Left ventricle myocardium superior (tissue), 1 donor: Measurements from ENCODE around the gene LTB4R2. TPM values are rescaled to one million over a fixed set of nuclear protein-coding genes. Genes with fewer than 3 reads are reported as not detected.

Source experiments
- ATAC-seq: fragments of 200-7000 bp; cut with Tn5 transposase; one replicate; pipeline ENCODE4 v1.9.1; 2020; ENCODE audit warnings: mild to moderate bottlenecking, moderate library complexity
- DNase-seq: peaks from one replicate; pipeline ENCODE4 v3.0.0-alpha.2; 2020
- intact Hi-C: fragments of 100-400 bp; cut with micrococcal nuclease; formaldehyde crosslinking; loops from one replicate; pipeline ENCODE4 v1.11.0; 2022
- total RNA-seq: library from RNA; stranded (reverse); fragmentation: NEBNext Ultra II Directional; extraction: Animal tissue kit (Norgen Biotek cat#: 25700); gene quantifications from one replicate; pipeline ENCODE4 v1.2.1, GENCODE V29; 2021
- donor health status: DM: no; HTN: yes; CAD: no; lungs with severe emphysema.

LTB4R2 gene
- total RNA-seq, 1 donor from 2014 or later: 1.5 TPM

DNA sequence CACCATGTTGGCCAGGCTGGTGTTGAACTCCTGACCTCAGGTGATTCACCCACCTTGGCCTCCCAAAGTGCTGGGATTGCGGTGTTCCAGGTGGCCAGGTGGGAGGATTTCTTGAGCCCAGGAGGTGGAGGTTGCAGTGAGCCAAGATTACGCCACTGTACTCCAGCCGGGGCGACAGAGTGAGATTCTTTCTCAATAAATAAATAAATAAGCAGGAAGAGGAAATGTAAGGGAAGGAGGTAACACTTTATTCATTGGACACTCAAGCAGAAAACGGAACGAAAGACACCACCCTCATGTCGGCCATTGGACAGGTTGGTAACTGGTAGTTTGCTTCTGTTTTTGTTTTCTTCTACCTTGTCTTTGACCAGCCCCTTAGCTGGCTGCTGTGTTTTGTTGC lies 45.1 kb downstream of the LTB4R2 start:
- ATAC-seq (no peak), DNase-seq (no peak)
- intact Hi-C loops: no loop called here

DNA sequence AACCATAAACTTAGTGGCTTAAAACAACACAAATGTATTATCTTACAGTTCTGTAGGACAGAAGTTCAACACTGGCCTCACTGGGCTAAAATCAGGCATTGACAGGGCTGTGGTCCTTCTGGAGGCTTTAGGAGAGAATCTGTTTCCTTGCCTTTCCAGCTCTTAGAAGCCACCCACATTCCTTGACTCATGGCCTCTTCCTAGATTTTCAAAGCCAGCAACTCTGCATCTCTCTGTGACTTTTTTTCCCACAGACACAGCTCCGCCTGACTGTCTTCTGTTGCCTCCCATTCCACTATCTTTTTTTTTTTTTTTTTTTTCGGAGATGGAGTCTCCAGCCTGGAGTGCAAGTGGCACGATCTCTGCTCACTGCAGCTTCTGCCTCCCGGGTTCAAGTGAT lies 46.3 kb downstream of the LTB4R2 start:
- ATAC-seq (no peak), DNase-seq (no peak)
- intact Hi-C loops: no loop called here

DNA sequence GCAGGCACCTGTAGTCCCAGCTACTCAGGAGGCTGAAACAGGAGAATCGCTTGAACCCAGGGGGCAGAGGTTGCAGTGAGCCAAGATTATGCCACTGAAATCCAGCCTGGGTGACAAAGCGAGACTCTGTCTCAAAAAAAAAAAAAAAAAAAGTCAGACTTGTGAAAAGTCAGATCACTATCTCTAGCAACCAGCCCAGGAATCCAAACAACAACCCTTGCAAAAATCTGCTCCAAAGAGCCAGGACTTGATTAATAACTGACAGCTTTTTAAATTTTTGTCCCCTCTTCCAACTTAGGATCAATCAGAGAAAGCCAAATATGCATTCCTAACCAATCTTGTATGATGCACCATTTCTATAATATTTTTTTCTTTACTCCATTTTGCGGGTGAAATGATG lies 50.3 kb downstream of the LTB4R2 start:
- ATAC-seq: no peak
- intact Hi-C loops: no loop called here

DNA sequence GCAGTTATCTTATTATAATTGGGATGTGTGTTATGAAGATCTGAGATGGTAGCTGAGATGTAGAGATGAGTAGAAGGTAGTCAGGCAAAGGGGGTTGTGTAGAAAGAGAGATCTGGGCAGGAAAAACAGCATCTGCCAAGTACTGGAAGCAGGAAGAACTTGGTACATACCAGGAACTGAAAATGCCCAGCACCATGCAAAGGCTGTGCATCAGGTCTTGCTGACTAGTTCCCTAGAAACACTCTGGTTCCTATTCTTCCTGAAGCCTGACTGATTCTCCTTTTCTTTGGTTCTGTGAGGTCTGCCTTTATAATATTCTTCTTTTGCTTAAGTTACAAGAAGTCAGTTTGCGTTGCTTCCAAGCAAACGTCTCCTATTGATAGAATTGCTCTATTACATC lies 51.4 kb downstream of the LTB4R2 start:
- ATAC-seq (no peak), DNase-seq (no peak)
- intact Hi-C loops: no loop called here

More for the DNA sequence above, 50.3 kb downstream of the LTB4R2 start:
- no peak for DNase-seq

Other genes starting within 250 kb of the LTB4R2 start
- gene CPNE6, start 238.6 kb upstream of the LTB4R2 start, total RNA-seq: not detected
- 3.0 TPM for gene PCK2, start 215.8 kb upstream of the LTB4R2 start, total RNA-seq
- gene DCAF11, start 195.4 kb upstream of the LTB4R2 start, total RNA-seq: 85.8 TPM
- 0.77 TPM for gene NRL, start 195.2 kb upstream of the LTB4R2 start, total RNA-seq
- 140 TPM for gene FITM1, start 179.5 kb upstream of the LTB4R2 start, total RNA-seq
- 137 TPM for gene PSME1, start 173.9 kb upstream of the LTB4R2 start, total RNA-seq
- 16.4 TPM for gene EMC9, start 168.5 kb upstream of the LTB4R2 start, total RNA-seq
- 92.6 TPM for gene PSME2, start 163.5 kb upstream of the LTB4R2 start, total RNA-seq
- 42.8 TPM for gene RNF31, start 162.6 kb upstream of the LTB4R2 start, total RNA-seq
- 27.6 TPM for gene IRF9, start 148.9 kb upstream of the LTB4R2 start, total RNA-seq
- 3.2 TPM for gene REC8, start 138.1 kb upstream of the LTB4R2 start, total RNA-seq
- gene IPO4, start 121.3 kb upstream of the LTB4R2 start, total RNA-seq: 14.9 TPM
- 19.2 TPM for gene TM9SF1, start 114.7 kb upstream of the LTB4R2 start, total RNA-seq
- gene TSSK4, start 104.4 kb upstream of the LTB4R2 start, total RNA-seq: 0.25 TPM
- 30.1 TPM for gene CHMP4A, start 96.7 kb upstream of the LTB4R2 start, total RNA-seq
- 15.4 TPM for gene MDP1, start 94.1 kb upstream of the LTB4R2 start, total RNA-seq
- 225 TPM for gene NEDD8, start 77.8 kb upstream of the LTB4R2 start, total RNA-seq
- gene GMPR2, start 77.2 kb upstream of the LTB4R2 start, total RNA-seq: 29.0 TPM
- gene TINF2, start 67.5 kb upstream of the LTB4R2 start, total RNA-seq: 34.5 TPM
- gene TGM1, start 47.0 kb upstream of the LTB4R2 start, total RNA-seq: 2.7 TPM
- 19.4 TPM for gene RABGGTA, start 38.5 kb upstream of the LTB4R2 start, total RNA-seq
- gene DHRS1, start 10.4 kb upstream of the LTB4R2 start, total RNA-seq: 5.9 TPM
- gene NOP9, start 10.3 kb upstream of the LTB4R2 start, total RNA-seq: 25.5 TPM
- 3.9 TPM for gene CIDEB, start 2.2 kb upstream of the LTB4R2 start, total RNA-seq
- gene LTB4R, start 1.4 kb downstream of the LTB4R2 start, total RNA-seq: 1.6 TPM
- 26.5 TPM for gene ADCY4, start 24.9 kb downstream of the LTB4R2 start, total RNA-seq
- gene RIPK3, start 29.9 kb downstream of the LTB4R2 start, total RNA-seq: 3.5 TPM
- 21.7 TPM for gene NFATC4, start 58.0 kb downstream of the LTB4R2 start, total RNA-seq
- gene NYNRIN, start 88.9 kb downstream of the LTB4R2 start, total RNA-seq: 7.3 TPM
- gene CBLN3, start 119.5 kb downstream of the LTB4R2 start, total RNA-seq: 2.3 TPM
- gene KHNYN, start 119.8 kb downstream of the LTB4R2 start, total RNA-seq: 25.1 TPM
- 86.8 TPM for gene SDR39U1, start 132.6 kb downstream of the LTB4R2 start, total RNA-seq
- gene CMA1, start 198.1 kb downstream of the LTB4R2 start, total RNA-seq: 0.47 TPM